T-helper 2 cell (primary cell): ENCODE data around the gene ARHGAP40.
A peak's percentile ranks its signal among the peaks of the same experiment; 100 is the strongest.

Source experiments
- DNase-seq, 5 experiments: peaks; one replicate each; pipeline versions ENCODE4 v3.0.0 to v3.0.0-alpha.2; 2012 to 2022
- total RNA-seq, 2 donors: gene quantifications; one replicate each; lab custom pipeline; 2026; lab: John Stamatoyannopoulos, UW

The ARHGAP40 gene
- 0 to 0.07 reads per million in 2 donors for total RNA-seq

DNA sequence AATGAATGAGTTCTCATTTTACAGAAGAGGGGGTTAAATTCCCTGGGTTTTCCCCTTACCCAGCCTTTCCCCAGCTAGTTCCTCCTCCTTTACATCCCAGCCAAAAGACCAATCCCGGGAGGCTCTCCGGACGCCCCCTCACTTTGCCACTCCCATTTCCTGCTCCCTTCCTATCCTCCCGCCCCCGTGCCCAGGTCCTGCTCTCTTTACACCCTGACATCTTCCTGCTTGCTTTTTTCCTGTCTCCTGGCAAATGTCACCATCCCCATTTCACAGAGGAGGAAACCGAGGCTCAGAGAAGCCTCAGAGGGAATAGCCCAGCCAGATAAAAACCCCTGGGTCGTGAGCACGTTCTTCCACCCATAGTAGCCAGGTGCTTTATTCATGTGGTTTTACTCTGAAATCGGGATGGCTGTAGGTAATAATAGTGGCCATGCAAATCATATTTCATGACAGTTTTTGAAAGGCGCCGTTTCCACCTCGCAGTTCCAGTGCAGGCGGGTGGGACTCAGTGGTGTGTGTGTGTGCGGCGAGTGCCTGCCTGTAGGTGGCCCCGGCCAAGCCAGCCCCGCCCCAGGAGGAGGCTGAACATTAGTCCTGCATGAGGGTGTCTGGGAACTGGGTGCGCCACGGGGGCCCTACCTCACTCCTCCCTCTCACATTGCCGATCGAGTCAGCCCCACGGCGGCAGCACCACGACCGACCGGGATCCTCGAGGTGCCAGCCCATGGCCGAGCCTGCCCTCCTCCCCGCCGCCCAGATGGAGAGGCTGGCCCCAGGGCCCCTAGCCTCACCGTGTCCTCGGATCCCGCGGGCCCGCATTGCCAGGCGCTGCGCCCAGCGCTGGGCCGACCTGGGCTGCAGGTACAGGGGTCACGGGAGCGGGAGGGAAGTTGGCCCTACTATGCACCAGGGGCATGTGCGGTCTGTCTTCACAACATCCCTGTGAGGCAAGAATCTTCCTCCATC is at the start of gene ARHGAP40:
ARHGAP40 (plus strand) TSS at position 594 of the 969 bp plus-strand sequence.
- DNase-seq = peak in 1 of 5 experiments; percentile 10

DNA sequence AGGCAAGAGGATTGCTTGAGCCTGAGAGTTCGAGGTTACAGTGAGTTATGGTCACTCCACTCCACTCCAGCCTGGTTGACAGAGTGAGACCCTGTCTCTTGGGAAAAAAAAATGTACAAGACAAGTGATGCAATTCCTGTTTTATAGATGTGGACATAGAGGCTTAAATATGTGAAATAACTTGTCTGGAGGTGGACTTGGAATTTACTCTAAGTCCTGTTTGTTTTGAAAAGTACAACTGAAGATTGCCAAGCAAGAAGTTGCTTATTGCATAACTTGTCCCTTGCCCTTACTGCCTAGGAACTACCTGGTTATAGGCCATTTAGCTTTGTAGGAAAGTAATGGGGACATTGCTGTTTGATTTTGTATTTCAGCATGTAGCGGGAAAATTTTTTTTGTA is 46.6 kb upstream of the ARHGAP40 start:
- DNase-seq = no peak

DNA sequence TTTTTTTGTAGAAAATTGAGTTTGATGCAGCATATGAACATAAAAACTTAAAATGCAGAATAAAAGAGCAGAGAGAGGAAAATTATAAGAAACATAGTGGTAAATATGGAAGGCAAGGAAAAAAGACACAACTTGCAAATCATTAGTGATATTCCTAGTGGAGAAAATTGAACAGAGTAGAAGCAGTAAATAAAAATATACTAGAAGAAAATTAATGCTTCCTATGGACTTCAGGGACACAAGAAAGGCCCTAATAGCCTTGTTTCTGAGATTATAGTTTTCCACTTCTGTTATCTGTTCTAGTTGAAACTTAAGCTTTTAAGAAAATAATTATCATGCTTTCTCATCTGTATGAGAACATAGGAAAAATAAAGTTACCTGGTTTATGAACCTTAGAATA is 46.2 kb upstream of the ARHGAP40 start:
- DNase-seq = no peak

DNA sequence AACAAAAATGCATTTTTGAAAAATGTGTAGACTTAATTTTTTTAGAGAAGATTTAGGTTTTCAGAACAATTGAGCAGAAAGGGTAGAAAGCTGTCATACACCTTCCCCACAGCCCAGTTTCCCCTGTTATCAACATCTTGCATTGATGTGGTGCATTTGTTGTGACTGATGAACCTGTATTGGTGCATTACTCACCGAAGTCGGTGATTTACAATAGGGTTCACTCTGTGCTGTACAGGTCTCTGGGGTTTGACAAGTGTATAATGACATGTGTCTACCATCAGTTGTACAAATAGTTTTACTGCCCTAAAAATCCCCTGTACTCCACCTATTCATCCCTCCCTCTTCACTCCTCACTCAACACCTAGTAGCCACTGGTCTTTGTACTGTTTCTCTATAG is 44.4 kb upstream of the ARHGAP40 start:
- DNase-seq = no peak

DNA sequence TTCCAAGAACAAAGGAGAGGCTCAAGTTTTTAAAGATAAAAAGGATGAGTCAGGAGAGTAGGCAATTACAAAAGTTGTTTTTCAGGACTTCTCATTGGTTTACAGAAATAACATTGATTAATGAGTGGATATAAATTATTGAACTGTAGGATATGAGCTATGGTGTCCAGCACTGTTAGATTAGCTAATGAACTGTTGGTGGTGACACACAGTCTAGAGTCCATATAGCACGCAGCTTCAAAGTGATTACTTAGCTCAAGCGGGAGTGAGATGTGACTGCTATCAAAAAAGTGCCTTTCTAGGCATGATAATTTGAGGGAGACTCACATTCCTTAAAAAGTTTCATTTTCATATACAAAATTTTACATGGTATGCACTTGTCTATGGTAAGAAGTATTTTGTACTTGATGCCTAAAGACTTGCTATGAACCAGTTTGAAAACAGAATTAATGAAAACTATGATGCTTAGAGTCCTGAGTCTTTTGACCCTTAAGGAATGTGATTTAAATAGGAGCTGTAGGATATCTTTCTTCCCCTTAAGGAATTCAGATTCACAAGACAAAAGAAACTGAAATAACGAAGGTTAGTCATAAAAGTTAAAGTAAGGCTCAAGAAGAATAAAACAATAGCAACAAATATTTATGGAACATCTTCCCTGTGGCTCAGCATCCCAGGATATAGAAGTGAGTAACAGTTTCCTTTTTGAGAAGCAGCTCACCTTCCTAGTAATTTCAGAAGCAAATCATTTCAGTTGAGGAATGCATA is 42.8 kb upstream of the ARHGAP40 start:
- DNase-seq = no peak

DNA sequence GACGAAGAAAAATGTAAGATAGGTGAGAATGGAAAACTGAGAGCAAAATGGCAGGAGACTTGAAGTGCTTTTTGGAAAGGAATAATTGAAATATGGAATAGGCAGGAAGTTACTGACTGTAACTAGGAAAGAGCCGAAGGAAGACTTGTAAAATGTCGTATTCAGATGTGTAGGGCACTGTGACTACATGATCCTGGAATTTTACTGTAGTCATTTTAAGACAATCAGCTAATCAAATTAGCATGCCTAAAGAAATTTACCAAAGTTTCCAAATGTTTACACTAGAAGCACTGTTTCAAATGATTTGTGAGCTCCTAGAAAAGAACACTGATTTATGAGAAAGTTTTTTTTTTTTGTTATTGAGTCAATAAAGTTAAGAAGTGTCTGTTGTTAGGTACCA is 41.8 kb upstream of the ARHGAP40 start:
- no peak for DNase-seq

DNA sequence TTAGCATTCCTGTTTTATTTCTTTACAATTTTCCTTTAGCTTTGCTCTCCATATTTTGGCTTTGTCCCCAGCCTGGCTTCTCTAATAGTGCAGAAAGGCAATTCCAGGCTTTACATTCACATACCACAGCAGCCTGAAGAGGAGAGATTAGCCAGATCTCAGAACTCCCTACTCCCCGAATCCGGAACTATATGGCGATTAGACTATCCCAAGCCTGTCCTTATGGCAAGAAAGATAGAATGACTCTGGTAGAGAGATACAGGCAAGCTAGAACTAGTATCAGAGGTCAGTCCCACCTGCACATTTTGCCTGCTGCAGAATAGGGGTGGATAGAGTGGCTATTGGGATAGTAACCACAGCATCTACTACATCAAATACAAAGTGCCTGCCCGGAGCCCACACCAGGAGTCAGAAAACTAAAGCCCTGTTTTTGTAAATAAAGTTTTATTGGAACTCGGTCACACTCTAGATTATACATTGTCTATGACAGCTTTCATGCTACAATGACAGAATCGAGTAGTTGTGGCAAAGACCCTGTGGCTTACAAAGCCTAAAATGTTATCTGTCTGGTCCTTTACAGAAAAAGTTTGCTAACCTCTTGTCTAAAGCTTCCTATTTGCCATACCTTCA is 37.7 kb upstream of the ARHGAP40 start:
- no peak for DNase-seq

DNA sequence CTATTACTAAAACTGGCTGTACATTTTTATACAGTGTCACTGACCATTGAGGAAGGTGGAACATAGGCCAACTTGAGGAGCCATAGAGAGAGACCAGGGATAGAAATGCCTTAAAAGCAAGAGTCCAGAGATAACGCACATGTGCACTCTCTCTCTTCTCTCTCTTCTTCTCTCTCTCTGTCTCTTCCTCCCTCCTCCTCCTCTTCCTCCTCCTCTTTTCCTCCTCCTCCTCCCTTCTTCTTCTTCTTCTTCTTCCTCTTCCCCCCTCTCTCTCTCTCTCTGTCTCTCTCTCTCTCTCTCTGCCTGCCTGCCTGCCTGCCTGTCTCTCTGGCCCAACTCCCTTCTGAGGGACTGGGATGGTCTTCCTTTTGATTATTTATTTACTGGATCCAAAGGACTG is 36.9 kb upstream of the ARHGAP40 start:
- DNase-seq = no peak

DNA sequence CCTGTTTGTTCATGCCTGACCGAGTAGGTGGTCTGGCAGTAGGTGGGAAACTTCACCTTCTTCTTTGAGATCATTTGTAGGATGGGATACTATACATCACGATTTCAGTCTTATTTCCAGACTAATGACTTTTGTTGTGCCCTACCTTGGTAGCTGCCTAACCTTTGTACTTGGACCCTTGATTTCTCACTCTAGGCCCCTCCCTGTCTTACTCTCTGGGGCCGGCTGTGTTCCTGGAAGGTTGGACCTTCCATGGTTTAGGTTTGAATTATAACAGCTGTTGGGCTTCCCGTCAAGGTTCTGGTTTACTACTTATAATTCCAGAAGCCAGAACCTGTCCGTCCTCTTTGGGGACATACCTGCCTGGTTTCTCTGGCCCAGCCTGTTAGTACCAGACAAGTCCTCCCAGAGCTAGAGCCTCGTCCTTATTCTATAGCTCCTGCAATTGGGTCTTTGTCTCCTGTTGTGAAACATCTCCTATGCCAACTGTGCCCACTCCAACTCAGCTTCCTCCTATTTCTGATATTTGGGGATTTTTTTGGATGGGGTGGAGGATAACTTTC is 35.5 kb upstream of the ARHGAP40 start:
- no peak for DNase-seq

DNA sequence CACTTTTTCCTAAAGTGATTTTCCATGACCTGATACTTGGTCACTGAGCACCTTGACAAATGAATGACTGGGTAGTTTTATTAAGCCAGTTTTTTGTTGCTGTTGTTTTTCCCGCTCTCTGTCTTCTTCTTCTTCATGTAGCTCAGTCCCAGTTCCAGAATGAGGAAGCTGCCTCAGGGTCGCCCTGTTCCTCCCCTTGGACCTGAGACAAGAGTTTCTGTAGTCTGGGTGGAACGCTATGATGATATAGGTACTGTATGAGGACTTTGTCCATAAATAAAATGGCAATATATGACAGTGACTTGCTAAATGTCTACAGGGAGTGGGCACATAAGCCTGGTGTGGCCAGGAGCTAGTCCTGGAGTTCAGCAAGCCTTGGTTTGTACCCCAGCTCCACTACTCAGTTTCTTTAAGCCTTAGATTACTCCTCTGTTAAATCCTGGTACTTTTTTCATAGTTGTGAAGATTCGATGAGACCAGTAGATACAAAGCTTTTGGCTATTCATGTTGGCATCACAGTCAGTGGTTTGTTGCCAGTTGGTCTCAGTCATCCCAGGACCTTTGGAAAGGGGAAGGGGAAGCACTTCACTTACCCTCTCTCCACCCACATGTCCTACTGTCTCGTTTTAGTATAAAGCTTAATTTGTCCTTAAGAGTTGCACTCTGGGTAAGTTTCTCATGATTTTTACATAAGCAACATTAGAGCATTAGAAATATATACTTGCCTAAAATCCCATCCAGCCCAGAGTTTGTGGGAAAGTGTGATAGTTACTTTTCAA is 31.7 kb upstream of the ARHGAP40 start:
- no peak for DNase-seq

DNA sequence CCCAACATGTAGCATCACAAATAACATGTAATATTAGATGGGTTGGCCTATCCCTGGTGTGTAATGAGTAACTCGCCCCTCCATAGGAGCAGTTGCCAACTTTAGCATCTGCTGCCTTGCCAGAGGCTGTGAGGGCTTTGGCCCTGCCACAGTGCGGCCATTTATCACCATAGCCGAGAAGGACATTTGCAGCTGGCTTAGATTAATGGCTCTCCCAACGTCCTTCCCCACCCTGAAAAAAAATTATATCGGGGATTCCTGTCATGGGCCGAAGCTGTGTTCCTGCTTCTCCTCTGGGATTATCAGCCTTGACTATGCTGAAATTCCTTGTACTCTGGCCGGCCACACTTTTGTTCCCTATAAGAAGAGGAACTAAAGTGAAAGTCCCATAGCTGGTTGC is 28.2 kb upstream of the ARHGAP40 start:
- no peak for DNase-seq

DNA sequence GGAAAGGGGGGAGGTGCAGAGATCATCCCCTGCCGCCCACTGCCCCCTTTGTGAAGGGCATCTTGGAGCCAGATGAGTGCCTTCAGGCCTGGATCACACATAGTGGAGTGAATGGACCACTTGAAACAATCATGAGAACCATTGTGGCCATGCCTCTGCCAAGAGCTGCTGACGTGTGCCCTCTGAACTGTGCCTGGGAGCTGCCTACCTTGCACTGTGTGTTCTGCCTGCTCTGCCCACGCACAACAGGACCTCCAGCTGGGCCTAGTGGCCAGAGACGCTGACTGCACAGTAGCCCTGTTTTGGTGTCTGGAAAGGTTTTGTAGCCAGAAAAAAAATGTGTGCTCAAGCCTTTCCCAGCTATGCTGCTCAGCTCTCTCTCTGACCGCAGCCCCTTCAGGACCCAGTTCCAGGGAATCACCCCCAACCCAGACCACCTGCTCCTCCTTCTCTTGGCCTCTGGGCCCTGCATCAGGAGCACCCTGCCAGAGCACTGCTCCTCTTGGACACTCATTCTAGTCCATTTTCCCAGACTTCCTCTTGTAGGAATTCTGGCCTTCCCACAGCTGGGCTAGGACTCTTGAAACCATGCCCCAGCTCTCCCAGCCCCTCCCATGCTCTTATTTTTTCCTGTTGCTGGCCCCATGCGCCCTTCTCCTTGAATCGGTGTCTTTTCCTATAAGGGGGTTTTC is 22.2 kb upstream of the ARHGAP40 start:
- DNase-seq = no peak

DNA sequence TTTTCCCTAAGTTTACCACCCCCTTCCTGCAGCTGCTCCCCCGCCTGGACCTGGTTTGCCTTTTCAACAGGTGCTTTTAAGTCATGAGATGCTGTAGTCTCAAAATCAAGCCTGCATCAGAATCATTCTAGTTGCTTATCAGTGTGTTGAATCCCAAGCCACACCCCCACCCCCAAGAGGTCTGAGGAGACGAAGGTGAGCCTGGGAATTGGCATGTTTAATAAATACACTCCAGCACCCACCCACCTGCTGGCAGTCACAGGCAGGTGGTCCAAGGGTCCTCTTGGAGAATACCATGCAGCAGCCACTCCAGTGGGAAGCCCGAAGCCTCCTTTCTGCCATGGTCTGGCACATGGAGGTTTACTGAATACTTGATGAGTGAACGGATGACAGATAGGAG is 21.7 kb upstream of the ARHGAP40 start:
- no peak for DNase-seq

DNA sequence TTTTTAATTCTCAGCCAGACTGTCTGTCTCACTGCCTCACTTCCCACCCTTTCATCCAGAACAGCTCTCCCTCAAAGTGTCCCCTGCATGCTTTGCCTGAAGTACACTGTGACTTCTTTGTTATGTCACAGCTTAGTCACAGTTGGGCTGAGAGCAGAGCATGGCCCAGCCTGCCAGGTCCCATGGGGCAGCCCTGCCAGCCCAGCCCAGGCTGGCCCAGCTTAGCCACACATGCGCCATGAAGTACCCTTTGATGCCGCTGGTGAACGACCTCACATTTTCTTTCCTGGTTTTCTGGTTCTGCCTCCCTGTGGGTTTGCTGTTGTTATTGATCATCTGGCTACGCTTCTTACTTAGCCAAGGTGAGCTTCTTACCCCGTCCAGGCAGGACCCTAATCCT is 20.6 kb upstream of the ARHGAP40 start, which contains the start of gene ADIG:
ADIG (plus strand) TSS at position 185 of the 400 bp plus-strand sequence; CDS start at position 239, 54 bp downstream.
- no peak for DNase-seq

DNA sequence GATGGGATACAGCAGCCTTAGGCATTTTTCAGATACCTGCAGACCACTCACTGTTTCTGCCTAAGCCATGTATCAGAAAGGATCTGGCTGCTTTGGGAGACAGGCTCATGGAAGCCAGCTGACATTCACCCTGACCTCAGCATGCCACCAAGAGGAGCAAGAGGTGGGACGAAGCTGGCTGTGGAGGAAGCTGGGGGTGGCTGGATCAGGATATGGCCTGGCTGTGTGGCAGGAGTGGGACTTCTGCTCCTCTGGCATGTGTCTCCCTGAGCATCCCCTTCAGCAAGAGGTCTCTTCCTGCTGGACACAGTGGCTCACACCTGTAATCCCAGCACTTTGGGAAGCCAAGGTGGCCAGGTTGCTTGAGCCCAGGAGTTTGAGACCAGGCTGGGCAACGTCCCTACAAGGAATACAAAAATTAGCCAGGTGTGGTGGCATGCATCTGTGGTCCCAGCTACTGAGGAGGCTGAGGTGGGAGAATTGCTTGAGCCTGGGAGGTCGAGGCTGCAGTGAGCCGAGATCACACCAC is 19.7 kb upstream of the ARHGAP40 start:
- DNase-seq = no peak

DNA sequence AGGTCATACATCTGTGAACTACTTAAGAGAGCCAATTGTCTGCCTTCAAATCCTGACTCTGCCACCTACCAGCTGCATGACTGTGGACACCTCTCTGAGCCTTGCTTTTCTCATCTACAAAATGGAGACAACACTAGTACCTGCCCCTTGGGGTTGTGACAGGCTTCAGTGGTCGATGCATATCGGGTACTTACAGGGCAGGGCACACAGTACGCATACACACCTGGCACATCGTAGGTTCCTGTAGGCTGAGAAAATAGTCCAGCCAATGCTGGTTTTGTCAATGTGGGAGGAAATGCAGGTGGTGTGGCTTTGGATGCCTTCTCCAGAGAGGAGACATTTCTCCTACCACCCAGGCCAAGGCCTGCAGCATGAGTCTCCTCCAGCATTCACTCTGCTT is 18.3 kb upstream of the ARHGAP40 start:
- no peak for DNase-seq

DNA sequence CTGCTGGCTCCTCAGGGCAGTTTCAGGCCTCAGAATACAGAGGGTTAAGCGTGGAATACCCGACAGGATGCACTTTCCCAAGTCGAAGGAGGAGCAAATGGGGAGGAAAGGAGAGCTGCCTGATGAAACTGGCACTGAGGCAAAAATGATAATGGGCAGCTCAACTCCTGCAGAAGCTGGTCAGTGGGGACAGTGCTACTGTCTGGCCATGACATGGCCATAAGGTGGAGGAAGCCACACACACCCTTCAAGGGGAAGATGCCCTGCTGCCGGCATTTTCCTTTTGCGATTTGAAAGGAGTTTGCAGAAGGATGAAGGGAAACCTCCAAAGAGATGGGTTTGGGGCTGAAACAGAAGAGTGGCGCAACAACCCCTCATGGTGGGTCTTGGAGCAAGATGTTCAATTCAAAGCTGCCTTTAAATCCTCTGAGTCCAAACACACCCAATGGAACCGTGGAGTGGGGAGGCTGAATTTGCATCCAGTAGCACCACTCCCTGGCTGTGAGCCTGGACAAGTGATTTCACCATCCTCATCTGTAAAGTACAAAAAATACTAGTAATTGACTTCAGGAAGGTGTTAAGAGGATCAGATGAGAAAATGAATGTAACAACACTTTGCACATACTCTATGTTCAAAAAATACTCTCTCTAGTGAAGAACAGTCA is 17.4 kb upstream of the ARHGAP40 start:
- DNase-seq = no peak

DNA sequence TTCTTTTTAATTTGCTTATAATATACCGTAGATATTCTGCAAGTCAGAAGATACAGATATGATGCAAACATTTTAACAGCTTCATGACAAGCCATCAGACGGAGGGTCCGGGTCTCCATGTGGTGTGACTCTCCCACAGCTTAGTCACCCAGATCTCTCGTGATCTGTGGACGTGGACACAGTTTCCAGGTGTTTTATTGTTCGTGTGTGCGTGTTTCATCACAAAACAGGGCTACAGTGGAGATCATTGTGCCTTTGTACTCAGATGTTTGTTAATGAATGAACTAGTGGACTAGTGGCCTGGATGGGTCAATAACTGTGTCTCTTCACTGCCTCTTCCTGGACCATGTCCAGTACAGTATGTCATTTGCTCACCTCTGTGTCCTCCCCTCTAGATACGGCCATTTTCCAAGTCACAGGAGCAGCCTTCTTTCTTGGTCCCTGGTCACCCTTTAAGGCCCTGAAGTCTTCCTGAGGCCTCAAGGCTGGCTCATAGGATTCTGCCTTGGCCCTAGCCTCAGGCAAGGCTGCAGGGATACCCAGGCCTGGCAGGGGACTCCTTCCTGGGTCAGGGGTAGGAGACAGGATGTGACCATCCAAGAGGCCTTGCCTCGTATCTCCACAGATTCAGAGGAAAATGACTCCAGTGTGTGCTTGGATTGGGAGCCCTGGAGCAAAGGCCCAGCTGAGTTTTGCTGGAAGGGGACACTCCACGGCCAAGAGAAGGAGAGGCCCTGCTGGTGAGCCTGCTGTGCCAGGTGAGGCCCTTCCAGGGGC is 16.0 kb upstream of the ARHGAP40 start:
- DNase-seq = no peak

DNA sequence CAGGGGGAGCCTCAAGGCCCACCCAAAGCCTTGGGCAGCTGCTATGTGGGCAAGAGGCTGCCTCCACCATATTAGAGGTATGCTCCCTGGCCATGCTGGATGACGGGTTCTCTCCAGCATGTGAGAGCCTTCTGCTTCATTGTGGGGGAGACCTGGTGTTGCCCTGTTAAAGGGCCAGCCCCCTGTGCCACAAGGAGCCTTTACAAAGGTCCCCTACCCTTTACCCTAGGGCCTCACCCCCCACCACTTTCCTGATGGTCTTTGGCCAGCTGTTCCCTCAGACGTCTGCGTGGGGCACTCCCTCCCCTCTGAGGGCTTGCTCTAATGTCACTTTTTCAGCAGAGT is 15.5 kb upstream of the ARHGAP40 start:
- DNase-seq = no peak

DNA sequence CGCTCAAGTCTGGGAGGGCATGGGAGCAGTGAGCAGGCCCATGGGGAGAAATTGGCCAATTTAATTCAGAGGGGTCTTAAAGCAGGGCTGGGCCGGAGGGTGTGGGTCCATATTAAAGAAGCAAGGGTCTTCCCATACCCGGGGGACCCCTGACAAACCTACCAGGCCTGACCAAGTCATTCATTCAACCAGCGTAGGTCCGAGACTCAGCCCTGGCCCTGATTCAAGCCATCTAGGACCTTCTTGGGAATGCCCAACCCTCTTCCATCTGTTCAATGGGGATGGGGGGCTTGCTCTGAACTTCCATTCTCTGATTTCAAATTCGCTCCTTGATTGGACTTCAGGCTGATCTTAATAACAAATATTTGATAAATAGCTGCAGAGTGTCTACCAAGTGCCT is 13.3 kb upstream of the ARHGAP40 start:
- no peak for DNase-seq
